GM19240 (cell line): ENCODE results near the gene ZFPM1.

Source experiments
- DNase-seq: peaks from one replicate; pipeline ENCODE4 v3.0.0; 2011; ENCODE audit warnings: low spot score; ENCODE audit not compliant: insufficient read length

ZFPM1 gene

DNA sequence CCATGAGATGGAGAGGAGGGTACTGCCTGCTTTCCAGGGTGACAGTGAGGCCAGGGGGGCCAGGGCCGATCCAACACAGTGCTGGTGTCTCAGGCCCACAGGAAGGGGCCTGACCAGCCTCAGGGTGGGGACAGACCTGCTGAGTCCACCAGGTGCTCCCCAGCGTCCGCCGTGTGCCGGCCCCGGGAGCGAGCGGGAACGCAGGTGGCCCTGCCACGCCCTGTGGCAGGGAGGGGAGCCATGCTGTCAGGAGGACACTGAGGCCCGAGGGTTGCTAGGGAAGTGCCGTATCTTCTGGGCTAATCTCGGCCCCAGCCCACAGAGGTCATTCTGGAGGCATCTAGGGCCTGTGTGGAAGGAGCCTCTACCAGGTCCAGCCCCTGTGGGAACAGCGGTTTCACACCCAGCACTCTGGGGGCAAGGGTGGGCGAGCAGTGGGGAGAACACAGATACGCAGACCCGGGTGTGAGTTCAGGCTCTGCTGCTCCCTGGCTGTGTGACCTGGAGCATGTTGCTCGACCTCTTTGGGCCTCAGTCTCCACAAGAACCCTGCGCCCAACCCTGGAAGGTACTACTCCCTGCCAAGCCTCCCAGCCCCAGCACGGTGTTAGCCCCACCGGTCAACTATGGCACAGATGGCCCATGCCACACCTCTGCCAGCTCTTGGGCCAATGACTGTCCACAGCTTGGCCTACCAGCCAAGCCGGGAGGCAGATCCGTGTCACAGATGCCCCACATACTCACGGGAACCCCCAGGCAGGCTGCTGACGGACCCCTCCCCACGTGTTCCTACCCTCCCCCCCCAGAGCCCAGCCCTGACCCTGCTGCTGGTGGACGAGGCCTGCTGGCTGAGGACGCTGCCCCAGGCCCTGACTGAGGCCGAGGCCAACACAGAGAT, 73.2 kb downstream of the ZFPM1 start:
- no peak for DNase-seq

GRCh38 chr16:88526906-88527185, 73.8 kb downstream of the ZFPM1 start:
- DNase-seq, result no peak

DNA sequence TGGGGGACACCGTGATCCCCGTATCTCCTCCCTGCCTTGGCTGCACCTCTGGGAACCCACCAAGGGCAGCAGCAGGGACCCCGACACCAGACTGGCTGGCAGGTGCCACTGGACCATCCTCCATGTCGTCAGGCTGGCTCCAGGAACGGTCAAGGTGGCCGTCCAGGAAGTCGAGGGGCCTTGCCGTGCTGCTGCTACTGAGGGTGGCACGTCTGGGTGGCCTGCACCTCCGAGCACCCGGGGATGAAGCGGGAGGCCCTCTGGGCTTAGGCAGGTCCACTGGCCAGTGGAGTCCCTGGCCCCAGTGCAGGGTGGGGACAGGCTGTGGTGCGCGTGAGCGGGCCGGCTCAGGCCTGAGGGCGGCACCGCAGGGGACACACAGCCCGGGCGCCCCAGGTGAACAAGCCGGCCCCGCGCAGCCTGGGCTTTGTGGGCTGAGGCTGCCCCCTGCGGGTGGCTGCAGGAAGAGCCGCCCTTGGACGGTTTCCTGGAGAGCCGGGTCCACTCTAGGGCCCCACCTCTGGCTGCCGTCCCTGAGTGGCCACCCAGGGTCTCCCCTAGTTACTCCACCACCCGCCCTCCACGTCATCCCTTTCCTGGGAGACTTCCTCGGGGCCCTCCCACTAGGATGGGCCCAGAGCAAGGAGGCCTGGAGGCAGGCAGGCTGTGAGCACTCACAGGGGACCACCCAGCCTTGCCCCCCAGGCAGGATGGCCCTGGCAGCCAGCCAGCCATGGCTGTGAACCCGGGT, 74.3 kb downstream of the ZFPM1 start:
- DNase-seq, result peak; percentile 87

DNA sequence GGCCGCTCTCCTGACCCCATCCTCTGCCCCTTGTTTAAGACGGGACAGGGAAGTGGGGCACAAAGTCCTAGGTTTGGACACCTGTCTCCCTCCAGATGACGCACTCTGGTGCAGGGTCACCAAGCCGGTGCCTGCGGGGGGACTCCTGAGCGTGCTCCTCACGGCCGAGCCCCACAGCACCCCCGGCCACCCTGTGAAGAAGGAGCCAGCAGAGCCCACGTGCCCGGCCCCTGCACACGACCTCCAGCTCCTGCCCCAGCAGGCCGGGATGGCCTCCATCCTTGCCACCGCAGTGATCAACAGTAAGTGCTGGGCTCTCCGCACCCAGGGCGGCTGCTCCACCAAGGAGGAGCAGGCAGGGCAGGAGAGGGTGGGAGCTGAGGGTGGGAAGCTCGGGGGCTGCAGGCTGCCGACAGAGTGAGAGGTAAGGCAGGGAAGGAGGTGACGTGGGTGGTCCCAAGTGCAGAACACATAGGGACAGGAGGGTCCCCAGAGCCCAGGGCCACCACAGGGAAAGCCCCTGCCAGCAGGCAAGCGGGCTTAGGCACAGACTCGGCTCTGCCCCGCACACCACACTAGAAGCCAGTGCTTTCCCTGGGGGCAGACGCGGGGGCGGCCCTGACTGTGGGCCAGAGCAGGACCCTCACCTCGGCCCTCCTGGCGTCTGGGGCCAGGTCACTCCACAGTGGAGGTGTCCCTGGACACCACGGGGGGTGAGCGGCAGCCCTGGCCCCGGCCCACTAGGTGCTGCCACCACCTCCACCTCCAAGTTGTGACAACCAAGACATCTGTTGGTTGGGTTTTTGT, 75.1 kb downstream of the ZFPM1 start:
- DNase-seq, result no peak

- DNase-seq, result no peak
Observed at GRCh38 chr16:88528902-88529318, 75.8 kb downstream of the ZFPM1 start.

DNA sequence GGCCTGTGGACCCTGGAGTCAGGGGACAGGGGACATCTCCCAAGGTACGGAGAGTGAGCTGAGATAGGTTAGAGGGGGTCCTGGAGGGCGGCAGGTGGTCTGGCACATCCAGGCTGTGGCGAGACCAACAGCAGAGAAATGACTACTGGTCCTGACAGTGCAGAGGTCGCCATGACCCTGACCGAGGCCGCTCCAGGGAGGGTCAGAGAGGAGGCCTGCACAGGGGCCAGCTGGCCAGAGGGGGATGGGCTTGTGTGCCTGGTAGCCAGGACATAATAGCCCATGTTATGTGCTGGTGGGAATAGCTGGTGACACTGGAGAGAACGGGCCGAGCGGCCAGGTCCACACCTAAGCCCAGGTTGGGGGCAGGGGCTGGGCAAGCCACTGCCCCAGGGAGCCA, 76.5 kb downstream of the ZFPM1 start:
- no peak for DNase-seq

DNA sequence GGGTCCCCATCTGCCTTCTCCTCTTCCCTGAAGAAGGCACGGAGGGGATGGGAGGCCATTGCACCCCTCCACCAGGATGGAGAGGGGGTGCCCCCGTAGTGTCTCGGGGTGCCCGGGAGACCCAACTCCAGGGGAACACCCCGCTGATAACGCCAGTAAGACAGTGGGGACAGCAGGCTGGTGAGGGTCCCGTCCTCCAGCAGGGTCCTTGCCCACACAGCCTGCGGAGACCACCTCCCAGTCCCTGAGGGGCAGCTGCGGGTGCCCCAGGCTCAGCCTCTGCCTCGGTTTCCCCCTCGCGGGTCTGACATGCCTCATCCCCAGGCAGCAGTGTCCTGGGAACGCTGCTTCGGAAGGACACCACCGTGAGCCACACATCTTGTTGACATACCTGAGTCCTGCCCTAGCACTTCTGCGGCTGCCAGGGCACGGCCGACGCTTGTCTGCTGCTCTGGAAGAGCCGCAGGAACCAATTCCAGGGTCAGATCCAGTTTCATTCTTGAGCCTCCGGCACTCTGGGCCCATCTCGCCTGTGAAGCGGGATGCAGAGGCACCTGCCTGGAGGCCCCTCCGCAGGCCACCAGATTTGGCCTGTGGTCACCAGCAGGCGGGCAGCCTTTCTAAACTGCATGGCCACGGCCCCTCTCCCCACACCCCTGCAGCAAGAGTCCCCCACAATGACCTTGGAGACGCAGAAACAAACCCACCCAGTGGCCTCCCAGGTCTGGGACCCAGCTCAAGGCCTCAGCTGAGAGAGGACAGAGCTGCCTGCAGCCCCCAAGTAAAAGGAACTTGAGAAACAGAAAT, 77.2 kb downstream of the ZFPM1 start:
- no peak for DNase-seq

GRCh38 chr16:88530858-88531203, 77.8 kb downstream of the ZFPM1 start:
- DNase-seq, result no peak

GRCh38 chr16:88531346-88531745, 78.3 kb downstream of the ZFPM1 start:
- no peak for DNase-seq

DNA sequence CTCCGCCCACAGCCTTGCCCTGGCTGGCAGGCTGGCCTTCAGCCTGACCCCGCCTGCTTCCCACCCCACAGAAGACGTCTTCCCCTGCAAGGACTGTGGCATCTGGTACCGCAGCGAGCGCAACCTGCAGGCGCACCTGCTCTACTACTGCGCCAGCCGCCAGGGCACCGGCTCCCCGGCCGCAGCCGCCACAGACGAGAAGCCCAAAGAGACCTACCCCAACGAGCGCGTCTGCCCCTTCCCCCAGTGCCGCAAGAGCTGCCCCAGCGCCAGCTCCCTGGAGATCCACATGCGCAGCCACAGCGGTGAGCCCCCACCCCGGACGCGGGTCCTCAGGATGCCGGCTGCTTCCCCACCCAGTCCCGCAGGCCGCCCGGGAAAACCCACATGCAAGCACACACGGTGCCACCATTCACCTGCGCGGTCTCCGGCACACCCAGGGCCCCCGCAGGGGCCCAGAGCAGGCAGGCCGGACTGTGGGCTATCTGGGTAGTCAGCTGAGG, 78.9 kb downstream of the ZFPM1 start:
- no peak for DNase-seq

- no peak for DNase-seq
Observed at GRCh38 chr16:88532434-88533241, 79.6 kb downstream of the ZFPM1 start.

DNA sequence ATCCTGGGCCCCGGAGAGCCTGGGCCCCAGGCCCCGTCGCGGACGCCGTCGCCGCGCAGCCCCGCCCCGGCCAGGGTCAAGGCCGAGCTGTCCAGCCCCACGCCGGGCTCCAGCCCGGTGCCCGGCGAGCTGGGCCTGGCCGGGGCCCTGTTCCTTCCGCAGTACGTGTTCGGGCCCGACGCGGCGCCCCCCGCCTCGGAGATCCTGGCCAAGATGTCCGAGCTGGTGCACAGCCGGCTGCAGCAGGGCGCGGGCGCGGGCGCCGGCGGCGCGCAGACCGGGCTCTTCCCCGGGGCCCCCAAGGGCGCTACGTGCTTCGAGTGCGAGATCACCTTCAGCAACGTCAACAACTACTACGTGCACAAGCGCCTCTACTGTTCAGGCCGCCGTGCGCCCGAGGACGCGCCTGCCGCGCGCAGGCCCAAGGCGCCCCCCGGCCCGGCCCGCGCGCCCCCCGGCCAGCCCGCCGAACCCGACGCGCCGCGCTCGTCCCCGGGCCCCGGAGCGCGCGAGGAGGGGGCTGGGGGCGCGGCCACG, 80.4 kb downstream of the ZFPM1 start:
- DNase-seq, result no peak

GRCh38 chr16:88533932-88534637, 81.0 kb downstream of the ZFPM1 start:
- DNase-seq, result peak; percentile 97

GRCh38 chr16:88534638-88535190, 81.6 kb downstream of the ZFPM1 start:
- DNase-seq, result no peak

DNA sequence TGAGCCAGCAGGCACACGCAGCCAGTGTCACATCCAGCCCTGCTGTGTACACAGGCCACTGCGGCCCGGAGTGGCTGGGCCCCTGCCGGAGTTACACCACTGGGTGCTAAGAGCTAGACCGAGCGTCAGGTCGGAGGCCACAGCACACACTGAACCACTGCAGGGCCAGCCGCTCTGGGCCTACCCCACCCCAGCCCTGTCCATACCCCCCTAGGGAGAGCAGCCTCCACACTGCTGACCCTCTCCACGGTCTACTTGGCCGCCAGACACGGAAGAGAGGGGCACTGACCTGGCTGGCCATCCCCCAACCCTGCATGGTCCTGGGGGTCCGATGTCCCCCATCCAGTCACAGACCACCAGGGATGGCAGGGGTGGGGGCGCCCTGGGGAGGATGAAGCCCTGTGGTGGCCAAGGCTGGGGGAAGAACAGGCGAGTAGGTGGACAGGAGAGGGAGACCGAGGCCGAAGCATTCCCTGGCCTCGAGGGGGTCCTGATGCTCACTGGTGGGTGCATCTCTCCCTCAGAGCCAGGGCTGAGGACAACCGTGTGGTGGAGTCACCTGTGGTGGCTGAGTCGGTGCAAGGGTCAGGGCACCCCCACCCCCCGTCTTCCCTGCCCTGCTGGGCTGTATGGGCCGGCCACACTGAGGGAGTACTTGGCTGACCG, 82.2 kb downstream of the ZFPM1 start:
- no peak for DNase-seq

- DNase-seq, result no peak
Observed at GRCh38 chr16:88535857-88536222, 82.8 kb downstream of the ZFPM1 start.

DNA sequence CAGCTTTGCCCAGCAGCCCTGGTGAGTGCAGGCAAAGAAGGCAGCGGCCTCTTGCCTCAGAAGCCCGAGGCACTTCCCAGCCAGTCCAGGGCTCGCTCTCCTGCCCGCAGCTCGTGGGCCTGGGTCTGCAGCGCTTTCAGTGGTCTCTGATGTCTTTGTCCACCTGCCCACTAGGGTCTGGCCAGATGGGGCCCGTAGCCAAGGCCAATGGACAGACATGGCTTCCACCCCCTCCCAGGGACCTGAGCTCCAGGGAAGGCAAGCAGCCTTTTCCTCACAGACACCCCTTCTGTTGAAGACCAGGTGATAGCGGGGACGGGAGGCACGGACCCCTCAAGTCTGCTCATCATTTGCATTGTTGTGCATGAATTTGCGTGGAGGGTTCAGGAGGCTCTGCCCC, 83.4 kb downstream of the ZFPM1 start:
- no peak for DNase-seq

DNA sequence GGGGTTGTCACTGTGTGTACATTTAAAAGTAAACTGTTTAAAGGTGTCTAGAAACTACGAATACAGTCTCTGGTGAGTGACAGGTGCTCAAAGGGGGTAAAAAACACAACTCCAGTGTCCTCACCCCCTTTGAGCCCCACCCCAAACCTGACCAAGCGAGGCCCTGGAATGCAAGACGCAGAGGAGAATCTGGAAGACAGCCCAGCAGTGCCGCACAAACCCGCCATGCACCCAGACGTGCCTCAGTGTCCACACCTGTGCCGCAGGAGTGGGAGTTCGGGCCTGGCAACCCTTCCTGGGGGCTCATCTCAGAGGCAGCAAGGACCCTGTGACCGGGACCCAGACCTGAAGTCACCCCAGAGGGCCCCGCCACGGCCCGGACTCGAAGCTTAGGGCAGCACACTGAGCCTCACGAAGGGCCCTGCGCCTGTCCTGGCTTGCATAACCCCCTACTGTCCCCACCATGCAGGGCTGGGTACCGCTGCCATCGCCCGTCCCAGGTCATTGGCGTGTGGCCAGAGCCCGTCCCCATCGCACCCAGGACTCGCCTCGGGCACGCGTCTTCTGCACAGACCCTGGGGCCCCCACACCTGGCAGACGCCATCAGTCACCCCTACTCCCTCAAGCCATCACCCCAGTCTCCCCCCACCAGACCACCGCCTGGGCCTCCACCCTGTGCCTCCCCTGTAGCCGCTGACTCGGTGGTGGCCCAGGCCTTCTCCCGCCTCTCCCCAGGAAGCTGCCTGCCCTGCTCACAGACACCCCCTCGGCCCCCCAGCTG, 84.1 kb downstream of the ZFPM1 start:
- DNase-seq, result no peak
